Measurements from ENCODE around the gene B3GAT1. TPM values are rescaled to one million over a fixed set of nuclear protein-coding genes. Genes with fewer than 3 reads are reported as not detected.

B3GAT1 gene
- total RNA-seq, 1 donor, result not detected

- H3K9me3 ChIP-seq (ENCODE audit: low read depth, low read length), result no peaks in the 10 kb centered on the region
- no peak overlapping the region for H2AFZ ChIP-seq (ENCODE audit: low read length)
These were observed 38.1 kb upstream of the B3GAT1 start for GRCh38 chr11:134450186-134450585.

GRCh38 chr11:134449713-134450112 is 37.7 kb upstream of the B3GAT1 start:
- H3K4me3 ChIP-seq (ENCODE audit: insufficient read depth, low read length), result no peak overlapping the region
- no peak overlapping the region for H2AFZ ChIP-seq (ENCODE audit: low read length)
- no peaks in the 10 kb centered on the region for H3K9me3 ChIP-seq (ENCODE audit: low read depth, low read length)
- H4K20me1 ChIP-seq (ENCODE audit: insufficient read depth, low read length), result no peaks in the 10 kb centered on the region
- DNase-seq (ENCODE audit: insufficient read length, low spot score, missing footprints), result peak; percentile 3
- H3K36me3 ChIP-seq (ENCODE audit: insufficient read depth, low read length), result no peaks in the 10 kb centered on the region
- no peaks in the 10 kb centered on the region for H3K27me3 ChIP-seq (ENCODE audit: insufficient read depth, low read length)
- TF ChIP-seq CTCF (IDR thresholded peaks at IDR 0.05; ENCODE audit: extremely low read depth, low read depth, low read length), result no peak
- H3K4me2 ChIP-seq (ENCODE audit: insufficient read depth, low read length), result no peak overlapping the region
- no peak overlapping the region for H3K27ac ChIP-seq (ENCODE audit: low read depth, low read length)
- H3K4me1 ChIP-seq (ENCODE audit: insufficient read depth, low read length), result no peaks in the 10 kb centered on the region
- no peaks in the 10 kb centered on the region for H3K79me2 ChIP-seq (ENCODE audit: insufficient read depth, low read length)

More at GRCh38 chr11:134450186-134450585, 38.1 kb upstream of the B3GAT1 start:
- Histone ChIP-seq H4K20me1 (ENCODE audit: insufficient read depth, low read length) (no peaks in the 10 kb centered on the region), H3K79me2 (ENCODE audit: insufficient read depth, low read length) (no peaks in the 10 kb centered on the region), H3K27ac (ENCODE audit: low read depth, low read length) (no peak overlapping the region), H3K4me2 (ENCODE audit: insufficient read depth, low read length) (no peak overlapping the region), H3K4me1 (ENCODE audit: insufficient read depth, low read length) (no peaks in the 10 kb centered on the region), H3K27me3 (ENCODE audit: insufficient read depth, low read length) (no peaks in the 10 kb centered on the region), H3K4me3 (ENCODE audit: insufficient read depth, low read length) (no peak overlapping the region), H3K36me3 (ENCODE audit: insufficient read depth, low read length) (no peaks in the 10 kb centered on the region)
- no peak for TF ChIP-seq CTCF (IDR thresholded peaks at IDR 0.05; ENCODE audit: extremely low read depth, low read depth, low read length)
- peak; percentile 64 for DNase-seq (ENCODE audit: insufficient read length, low spot score, missing footprints)

GRCh38 chr11:134449051-134449450 is 37.0 kb upstream of the B3GAT1 start:
- Histone ChIP-seq H4K20me1 (ENCODE audit: insufficient read depth, low read length) (no peaks in the 10 kb centered on the region), H3K36me3 (ENCODE audit: insufficient read depth, low read length) (no peaks in the 10 kb centered on the region), H3K9me3 (ENCODE audit: low read depth, low read length) (no peaks in the 10 kb centered on the region), H3K27ac (ENCODE audit: low read depth, low read length) (no peak overlapping the region), H3K79me2 (ENCODE audit: insufficient read depth, low read length) (no peaks in the 10 kb centered on the region), H3K4me2 (ENCODE audit: insufficient read depth, low read length) (no peak overlapping the region), H3K27me3 (ENCODE audit: insufficient read depth, low read length) (no peaks in the 10 kb centered on the region), H2AFZ (ENCODE audit: low read length) (no peak overlapping the region), H3K4me3 (ENCODE audit: insufficient read depth, low read length) (no peak overlapping the region), H3K4me1 (ENCODE audit: insufficient read depth, low read length) (no peaks in the 10 kb centered on the region)
- DNase-seq (ENCODE audit: insufficient read length, low spot score, missing footprints), result peak; percentile 43
- no peak for TF ChIP-seq CTCF (IDR thresholded peaks at IDR 0.05; ENCODE audit: extremely low read depth, low read depth, low read length)

- H3K79me2 ChIP-seq (ENCODE audit: insufficient read depth, low read length), result no peaks in the 10 kb centered on the region
- H3K36me3 ChIP-seq (ENCODE audit: insufficient read depth, low read length), result no peaks in the 10 kb centered on the region
- no peaks in the 10 kb centered on the region for H3K9me3 ChIP-seq (ENCODE audit: low read depth, low read length)
- H4K20me1 ChIP-seq (ENCODE audit: insufficient read depth, low read length), result no peaks in the 10 kb centered on the region
- H3K4me3 ChIP-seq (ENCODE audit: insufficient read depth, low read length), result no peak overlapping the region
- H3K4me1 ChIP-seq (ENCODE audit: insufficient read depth, low read length), result no peaks in the 10 kb centered on the region
- no peaks in the 10 kb centered on the region for H3K27me3 ChIP-seq (ENCODE audit: insufficient read depth, low read length)
- no peak overlapping the region for H3K4me2 ChIP-seq (ENCODE audit: insufficient read depth, low read length)
- no peak overlapping the region for H3K27ac ChIP-seq (ENCODE audit: low read depth, low read length)
- peak; percentile 53 for DNase-seq (ENCODE audit: insufficient read length, low spot score, missing footprints)
- H2AFZ ChIP-seq (ENCODE audit: low read length), result no peak overlapping the region
- TF ChIP-seq CTCF (IDR thresholded peaks at IDR 0.05; ENCODE audit: extremely low read depth, low read depth, low read length), result no peak
These were observed 35.7 kb upstream of the B3GAT1 start for GRCh38 chr11:134447696-134448095.

All from osteoblast (primary cell).